Measurements from ENCODE around the gene GJC1. TPM values are rescaled to one million over a fixed set of nuclear protein-coding genes. Genes with fewer than 3 reads are reported as not detected.

GJC1 gene
- total RNA-seq, 1 donor from 2014 or later, result 60.9 TPM

DNA sequence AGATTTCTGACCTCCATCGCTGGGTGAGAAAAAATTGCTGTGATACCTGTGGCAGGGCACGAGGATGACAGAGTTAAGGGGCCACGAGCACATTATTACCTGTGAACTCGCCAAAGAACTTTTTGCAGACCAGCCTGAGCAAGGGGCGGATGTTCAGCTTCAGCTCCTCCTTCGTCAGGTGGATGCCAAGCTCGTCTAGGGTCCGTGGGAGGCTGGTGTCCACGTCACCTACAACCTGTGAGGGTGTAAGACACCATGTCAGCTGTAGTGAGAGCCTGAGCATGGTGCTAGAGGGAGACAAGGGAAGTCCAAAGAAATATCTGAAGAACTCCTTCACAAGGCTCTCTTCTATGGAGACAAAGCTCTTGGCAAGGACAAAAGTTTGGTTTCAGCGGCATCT, 34.7 kb upstream of the GJC1 start:
- TF ChIP-seq, protein P1, sequence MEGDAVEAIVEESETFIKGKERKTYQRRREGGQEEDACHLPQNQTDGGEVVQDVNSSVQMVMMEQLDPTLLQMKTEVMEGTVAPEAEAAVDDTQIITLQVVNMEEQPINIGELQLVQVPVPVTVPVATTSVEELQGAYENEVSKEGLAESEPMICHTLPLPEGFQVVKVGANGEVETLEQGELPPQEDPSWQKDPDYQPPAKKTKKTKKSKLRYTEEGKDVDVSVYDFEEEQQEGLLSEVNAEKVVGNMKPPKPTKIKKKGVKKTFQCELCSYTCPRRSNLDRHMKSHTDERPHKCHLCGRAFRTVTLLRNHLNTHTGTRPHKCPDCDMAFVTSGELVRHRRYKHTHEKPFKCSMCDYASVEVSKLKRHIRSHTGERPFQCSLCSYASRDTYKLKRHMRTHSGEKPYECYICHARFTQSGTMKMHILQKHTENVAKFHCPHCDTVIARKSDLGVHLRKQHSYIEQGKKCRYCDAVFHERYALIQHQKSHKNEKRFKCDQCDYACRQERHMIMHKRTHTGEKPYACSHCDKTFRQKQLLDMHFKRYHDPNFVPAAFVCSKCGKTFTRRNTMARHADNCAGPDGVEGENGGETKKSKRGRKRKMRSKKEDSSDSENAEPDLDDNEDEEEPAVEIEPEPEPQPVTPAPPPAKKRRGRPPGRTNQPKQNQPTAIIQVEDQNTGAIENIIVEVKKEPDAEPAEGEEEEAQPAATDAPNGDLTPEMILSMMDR (IDR thresholded peaks at IDR 0.05; ENCODE audit: partially characterized antibody, unreplicated experiment), result no peak
- no peaks in the 10 kb centered on the region for H3K36me3 Mint-ChIP-seq (ENCODE audit: unreplicated experiment)
- no peak overlapping the region for H3K27ac Mint-ChIP-seq (ENCODE audit: unreplicated experiment)
- H3K4me3 Mint-ChIP-seq (ENCODE audit: unreplicated experiment), result no peak overlapping the region
- DNase-seq, result no peak
- no peaks in the 10 kb centered on the region for H3K4me1 Mint-ChIP-seq (ENCODE audit: low read depth, unreplicated experiment)
- no peaks in the 10 kb centered on the region for H3K9me3 Mint-ChIP-seq (ENCODE audit: unreplicated experiment)
- no peaks in the 10 kb centered on the region for H3K27me3 Mint-ChIP-seq (ENCODE audit: unreplicated experiment)

DNA sequence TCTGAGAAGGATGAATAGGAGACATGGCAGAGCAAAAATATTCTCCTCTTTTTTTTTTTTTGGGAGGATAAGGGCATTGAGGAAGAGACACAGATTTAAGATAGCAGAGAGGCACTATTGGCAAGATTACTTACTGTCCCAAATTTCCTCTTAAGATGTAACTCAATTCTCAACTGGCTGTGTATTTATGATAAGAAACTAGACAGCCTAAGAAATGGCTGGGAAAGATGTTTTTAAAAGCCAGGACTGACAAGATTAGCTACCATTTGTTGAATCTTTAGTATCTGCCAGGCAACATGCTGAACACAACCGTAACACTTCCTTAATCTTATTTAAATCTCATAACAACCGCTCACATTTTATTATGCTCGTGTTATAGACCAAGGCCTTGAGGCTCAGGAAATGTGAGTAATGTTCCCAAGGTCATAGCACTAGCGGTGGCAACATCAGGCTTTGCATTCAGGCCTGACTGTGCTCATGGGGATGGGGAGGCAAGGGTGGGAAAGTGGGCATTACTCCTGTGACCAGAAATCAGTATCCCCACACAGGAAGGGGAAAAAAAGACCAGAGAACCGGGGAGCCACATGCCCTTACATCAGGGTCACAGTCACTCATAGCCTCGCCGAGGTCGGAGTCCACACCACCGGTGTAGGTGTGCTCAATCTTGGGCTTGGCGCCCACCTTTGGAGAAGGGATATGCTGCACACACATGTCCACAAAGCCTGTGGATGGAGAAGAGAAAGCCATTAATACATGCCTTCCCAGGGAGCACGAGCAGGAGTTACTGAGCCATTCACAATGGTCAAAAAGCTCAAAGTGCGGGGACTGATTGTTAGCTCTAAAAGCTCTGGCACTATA, 33.2 kb upstream of the GJC1 start:
- DNase-seq, result no peak
- TF ChIP-seq, protein P1 (IDR thresholded peaks at IDR 0.05; ENCODE audit: partially characterized antibody, unreplicated experiment), result no peak
- Mint-ChIP-seq H3K27ac (ENCODE audit: unreplicated experiment) (no peak overlapping the region), H3K36me3 (ENCODE audit: unreplicated experiment) (no peaks in the 10 kb centered on the region), H3K27me3 (ENCODE audit: unreplicated experiment) (peaks cover 2% of the 10 kb centered on the region), H3K4me1 (ENCODE audit: low read depth, unreplicated experiment) (no peaks in the 10 kb centered on the region), H3K4me3 (ENCODE audit: unreplicated experiment) (no peak overlapping the region), H3K9me3 (ENCODE audit: unreplicated experiment) (no peaks in the 10 kb centered on the region)

DNA sequence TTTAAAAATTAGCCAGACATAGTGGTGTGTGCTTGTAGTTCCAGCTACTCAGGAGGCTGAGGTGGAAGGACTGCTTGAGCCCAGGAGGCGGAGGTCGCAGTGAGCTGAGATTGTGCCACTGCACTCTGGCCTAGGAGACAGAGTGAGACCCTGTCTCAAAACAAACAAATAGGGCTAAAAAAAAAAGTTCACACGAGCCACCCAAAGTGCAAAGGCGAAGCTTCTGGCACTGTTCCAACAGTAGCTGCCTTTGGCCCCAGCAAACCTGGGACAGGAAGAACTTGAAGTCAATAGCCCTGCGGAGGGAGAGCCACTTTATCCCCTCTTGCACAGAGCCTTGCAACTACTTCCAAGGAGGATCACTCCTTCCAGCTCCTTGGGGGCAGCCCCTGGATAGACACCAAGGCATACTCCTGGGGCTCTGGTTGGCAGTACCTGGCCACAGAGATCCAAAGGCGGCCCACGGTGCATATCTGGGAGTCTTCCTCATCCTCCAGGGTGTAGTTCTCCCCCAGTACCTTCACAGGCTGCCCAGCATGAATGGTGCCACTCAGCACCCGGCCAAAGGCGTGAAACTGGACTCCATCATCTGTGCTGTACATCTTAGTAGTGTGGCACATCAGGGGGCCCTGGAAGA, 32.3 kb upstream of the GJC1 start:
- DNase-seq, result no peak
- no peaks in the 10 kb centered on the region for H3K36me3 Mint-ChIP-seq (ENCODE audit: unreplicated experiment)
- H3K9me3 Mint-ChIP-seq (ENCODE audit: unreplicated experiment), result no peaks in the 10 kb centered on the region
- no peak overlapping the region for H3K4me3 Mint-ChIP-seq (ENCODE audit: unreplicated experiment)
- TF ChIP-seq, protein P1 (IDR thresholded peaks at IDR 0.05; ENCODE audit: partially characterized antibody, unreplicated experiment), result no peak
- no peak overlapping the region for H3K27ac Mint-ChIP-seq (ENCODE audit: unreplicated experiment)
- H3K4me1 Mint-ChIP-seq (ENCODE audit: low read depth, unreplicated experiment), result no peaks in the 10 kb centered on the region
- peaks cover 2% of the 10 kb centered on the region for H3K27me3 Mint-ChIP-seq (ENCODE audit: unreplicated experiment)

DNA sequence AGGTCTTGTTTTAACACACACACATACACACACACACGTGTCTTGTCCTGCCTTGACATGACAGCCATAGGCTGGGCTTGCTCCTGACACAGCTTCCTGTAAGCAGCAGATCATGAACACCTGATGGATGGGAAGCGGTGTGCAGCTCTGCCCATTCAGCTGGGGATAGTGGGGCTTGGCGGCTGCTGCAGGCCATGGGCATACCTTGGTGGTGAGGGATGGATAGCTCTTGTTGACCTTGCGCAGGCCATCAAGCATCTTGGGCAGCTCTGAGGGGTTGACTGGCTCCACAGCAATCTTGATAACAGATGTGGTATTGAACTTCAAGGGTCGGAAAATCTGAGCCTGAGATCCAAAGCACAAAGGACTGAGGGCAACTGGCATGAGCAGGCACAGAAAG, 29.6 kb upstream of the GJC1 start:
- Mint-ChIP-seq H3K4me1 (ENCODE audit: low read depth, unreplicated experiment) (peaks cover 6% of the 10 kb centered on the region), H3K4me3 (ENCODE audit: unreplicated experiment) (no peak overlapping the region), H3K27me3 (ENCODE audit: unreplicated experiment) (peaks cover 2% of the 10 kb centered on the region), H3K9me3 (ENCODE audit: unreplicated experiment) (no peaks in the 10 kb centered on the region), H3K36me3 (ENCODE audit: unreplicated experiment) (peaks cover 7% of the 10 kb centered on the region), H3K27ac (ENCODE audit: unreplicated experiment) (no peak overlapping the region)
- TF ChIP-seq, protein P1 (IDR thresholded peaks at IDR 0.05; ENCODE audit: partially characterized antibody, unreplicated experiment), result no peak
- DNase-seq, result no peak

DNA sequence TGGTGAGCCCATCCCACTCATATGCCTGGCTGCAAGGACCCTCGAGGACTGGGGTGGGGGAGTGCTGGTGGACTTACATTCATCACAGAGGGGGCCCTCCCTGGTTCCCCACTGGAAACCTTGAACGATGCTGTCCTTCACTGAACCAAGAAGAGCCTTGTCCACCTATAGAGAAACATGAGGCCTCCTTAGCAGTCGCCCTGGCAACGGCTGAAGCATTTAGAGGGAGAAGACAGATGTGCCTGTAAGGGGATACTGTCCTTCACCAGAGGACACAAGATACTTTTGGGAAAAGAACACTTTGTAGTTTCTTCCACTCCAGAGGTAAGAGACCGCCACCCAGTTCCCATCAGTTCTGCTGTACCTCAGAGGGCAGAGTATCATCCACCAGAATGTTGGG, 24.1 kb upstream of the GJC1 start:
- H3K27ac Mint-ChIP-seq (ENCODE audit: unreplicated experiment), result no peak overlapping the region
- TF ChIP-seq, protein P1 (IDR thresholded peaks at IDR 0.05; ENCODE audit: partially characterized antibody, unreplicated experiment), result no peak
- H3K36me3 Mint-ChIP-seq (ENCODE audit: unreplicated experiment), result peaks cover 14% of the 10 kb centered on the region
- peaks cover 6% of the 10 kb centered on the region for H3K27me3 Mint-ChIP-seq (ENCODE audit: unreplicated experiment)
- H3K4me1 Mint-ChIP-seq (ENCODE audit: low read depth, unreplicated experiment), result peaks cover 19% of the 10 kb centered on the region
- no peak for DNase-seq
- no peak overlapping the region for H3K4me3 Mint-ChIP-seq (ENCODE audit: unreplicated experiment)
- H3K9me3 Mint-ChIP-seq (ENCODE audit: unreplicated experiment), result no peaks in the 10 kb centered on the region
